Medulla oblongata (tissue), 1 donor: ENCODE results near the gene ALDH3B1.
A peak's percentile ranks its signal among the peaks of the same experiment; 100 is the strongest.
"Not testable (repeated sequence)": the region's sequence is repeated elsewhere in the genome, so short reads cannot be mapped to it uniquely, and the experiment has no call there.

Source experiments
- DNase-seq: peaks from one replicate; pipeline ENCODE4 v3.0.0-alpha.2; 2015; ENCODE audit errors: extremely low spot score

Gene ALDH3B1, protein sequence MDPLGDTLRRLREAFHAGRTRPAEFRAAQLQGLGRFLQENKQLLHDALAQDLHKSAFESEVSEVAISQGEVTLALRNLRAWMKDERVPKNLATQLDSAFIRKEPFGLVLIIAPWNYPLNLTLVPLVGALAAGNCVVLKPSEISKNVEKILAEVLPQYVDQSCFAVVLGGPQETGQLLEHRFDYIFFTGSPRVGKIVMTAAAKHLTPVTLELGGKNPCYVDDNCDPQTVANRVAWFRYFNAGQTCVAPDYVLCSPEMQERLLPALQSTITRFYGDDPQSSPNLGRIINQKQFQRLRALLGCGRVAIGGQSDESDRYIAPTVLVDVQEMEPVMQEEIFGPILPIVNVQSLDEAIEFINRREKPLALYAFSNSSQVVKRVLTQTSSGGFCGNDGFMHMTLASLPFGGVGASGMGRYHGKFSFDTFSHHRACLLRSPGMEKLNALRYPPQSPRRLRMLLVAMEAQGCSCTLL

DNA sequence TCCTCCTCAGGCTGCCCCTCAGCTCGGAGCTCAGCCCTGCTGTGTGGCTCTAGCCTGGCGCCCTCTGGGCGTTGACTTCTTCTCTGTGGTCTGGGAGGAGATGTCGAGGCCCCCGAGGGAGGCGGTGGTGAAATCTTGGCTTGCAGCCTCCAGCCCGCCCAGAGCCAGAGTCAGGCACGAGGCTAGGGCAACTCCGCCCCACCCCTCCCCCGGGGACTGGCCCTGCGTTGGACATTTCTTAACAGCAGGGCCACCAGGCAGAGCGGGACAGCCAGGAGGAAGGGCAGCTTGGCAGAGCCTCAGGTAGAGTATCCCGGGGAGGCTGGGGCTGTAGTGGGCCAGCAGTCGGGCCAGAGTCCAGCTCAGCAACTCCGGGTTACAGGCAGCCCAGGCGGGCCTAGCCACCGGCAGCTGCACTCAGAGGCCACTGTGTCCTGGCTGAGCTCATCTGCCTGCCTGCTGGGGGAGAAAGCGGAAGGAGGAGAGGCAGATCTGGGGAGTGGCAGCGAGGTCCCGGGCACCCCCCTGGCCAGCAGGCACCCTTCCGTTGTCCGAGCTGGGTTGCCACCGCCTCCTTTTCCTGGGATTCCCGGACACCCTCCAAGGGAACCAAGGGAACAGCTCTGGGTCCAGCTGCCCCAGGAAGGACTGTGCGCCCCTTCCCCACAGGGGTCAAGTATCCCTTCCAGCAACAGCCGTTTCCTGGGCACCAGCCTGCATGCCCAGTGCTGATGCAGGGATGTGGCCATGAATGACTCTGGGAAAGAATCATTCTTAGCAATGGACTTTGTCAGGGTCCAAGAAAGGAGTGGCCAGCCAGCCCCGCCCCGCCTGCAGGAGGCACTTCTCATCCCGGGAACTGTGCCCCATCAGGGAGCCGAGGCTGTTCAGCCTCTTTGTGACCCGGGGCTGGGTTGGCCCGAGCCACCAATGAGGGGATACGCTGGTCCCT, at the start of gene ALDH3B1:
TSS of gene ALDH3B1 (plus strand) at position 238 of the 952 bp plus-strand sequence. CDS start 4,971 bp downstream, outside the sequence.
- peak; percentile 88 for DNase-seq

- not testable (repeated sequence) for DNase-seq
Measured at GRCh38 chr11:67963217-67963616, 46.9 kb upstream of the ALDH3B1 start.

DNA sequence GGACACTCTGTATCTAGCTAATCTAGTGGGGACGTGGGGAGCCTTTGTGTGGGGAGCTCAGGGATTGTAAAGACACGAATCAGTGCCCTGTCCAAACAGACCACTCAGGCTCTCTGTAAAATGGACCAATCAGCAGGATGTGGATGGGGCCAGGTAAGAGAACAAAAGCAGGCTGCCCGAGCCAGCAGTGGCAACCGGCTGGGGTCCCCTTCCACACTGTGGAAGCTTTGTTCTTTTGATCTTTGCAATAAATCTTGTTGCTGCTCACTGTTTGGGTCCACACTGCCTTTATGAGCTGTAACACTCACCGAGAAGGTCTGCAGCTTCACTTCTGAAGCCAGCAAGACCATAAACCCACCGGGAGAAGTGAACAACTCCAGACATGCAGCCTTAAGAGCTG, 46.2 kb upstream of the ALDH3B1 start:
- not testable (repeated sequence) for DNase-seq

GRCh38 chr11:67964746-67965145, 45.4 kb upstream of the ALDH3B1 start:
- DNase-seq = not testable (repeated sequence)

- DNase-seq = not testable (repeated sequence)
Measured at GRCh38 chr11:67965830-67966348, 44.2 kb upstream of the ALDH3B1 start.

DNA sequence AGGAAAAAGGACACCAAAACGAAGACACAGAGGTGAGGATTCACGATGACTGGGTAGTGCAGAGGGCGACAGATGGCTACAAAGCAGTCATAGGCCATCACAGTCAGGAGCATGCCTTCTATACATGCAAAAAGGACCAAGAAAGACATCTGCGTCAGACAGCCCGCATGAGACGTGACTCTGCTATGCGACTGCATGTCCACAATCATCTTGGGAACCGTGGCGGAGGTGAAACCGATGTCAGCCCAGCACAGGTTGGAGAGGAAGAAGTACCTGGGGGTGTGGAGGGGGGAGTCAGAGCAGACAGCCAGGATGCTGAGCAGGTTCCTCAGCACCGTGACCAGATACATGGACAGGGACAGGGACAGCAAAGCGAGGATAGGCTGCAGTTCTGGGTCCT, 35.4 kb upstream of the ALDH3B1 start:
- not testable (repeated sequence) for DNase-seq

DNA sequence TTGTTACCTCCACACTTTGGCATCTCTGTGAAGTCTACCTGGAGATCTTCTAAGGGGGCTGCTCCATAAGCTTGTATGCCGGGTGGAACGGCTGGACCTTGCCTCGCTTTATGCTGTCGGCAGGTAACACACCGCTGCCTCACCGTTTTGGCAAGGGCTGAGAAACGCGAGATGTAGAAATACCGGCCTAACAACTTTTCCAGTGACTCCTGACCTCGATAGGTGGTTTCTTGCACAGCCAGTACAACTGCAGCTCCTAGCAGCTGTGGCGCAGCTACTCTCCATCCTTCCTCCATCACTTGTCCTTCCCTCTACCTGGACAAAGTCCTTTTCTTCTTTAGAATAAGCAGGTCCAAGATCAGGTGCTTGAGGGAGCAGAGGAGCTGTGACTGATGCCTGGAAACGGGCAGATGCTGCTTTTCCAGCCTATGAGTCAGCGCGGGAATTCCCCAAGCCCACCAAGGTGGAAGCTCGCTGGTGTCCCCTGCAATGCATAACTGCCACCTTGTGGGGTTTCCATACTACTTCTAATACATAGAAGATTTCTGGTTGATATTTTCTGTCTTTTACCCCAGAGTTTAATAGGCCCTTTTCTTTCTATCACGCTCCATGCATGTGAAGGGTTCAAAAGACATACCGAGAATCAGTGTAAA, 31.2 kb upstream of the ALDH3B1 start:
- not testable (repeated sequence) for DNase-seq

- not testable (repeated sequence) for DNase-seq
Measured at GRCh38 chr11:67981226-67981625, 28.9 kb upstream of the ALDH3B1 start.

DNA sequence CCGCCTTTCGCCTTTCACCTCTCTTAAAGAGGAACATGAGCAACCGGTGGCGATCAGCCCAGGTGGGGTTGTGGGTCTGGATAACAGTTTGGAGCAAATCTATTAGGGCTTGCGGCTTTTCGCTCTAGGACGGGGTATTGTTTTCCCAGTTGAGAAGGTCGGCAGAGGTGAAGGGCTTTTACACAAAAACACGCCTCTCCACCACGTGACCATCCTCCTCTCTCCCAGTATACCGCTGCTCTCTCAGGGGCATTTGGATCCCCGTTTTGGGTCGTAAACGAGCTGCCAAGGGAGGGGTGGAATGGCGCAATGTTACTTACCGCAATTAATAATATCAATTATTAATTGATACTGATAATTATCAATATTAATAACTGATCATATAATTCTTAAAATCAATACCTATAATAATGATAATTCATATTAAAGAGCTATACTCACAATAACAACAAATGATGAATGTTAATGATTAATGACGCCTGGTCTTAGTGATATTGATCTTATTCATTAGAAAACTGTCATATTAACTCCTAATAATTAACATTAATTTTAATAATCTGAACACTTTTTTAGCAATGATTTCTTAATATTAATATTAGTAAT, 27.8 kb upstream of the ALDH3B1 start:
- not testable (repeated sequence) for DNase-seq

DNA sequence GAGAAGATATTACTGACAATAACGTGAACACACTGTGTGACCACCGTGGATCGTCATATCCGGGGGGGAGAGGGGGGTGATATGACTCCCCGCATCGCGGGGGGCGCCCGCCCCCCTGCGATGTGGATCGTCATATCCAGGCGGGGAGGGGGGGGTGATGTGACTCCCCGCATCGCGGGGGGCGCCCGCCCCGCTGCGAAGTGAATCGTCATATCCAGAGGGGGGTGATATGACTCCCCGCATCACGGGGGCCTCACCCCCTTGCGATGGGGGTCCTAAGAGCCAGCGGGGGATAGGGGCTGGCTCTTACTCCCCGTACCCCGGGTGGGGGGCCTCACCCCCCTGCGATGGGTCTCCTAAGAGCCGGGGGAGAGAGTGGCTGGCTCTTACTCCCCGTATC, 26.2 kb upstream of the ALDH3B1 start:
- DNase-seq = no peak

DNA sequence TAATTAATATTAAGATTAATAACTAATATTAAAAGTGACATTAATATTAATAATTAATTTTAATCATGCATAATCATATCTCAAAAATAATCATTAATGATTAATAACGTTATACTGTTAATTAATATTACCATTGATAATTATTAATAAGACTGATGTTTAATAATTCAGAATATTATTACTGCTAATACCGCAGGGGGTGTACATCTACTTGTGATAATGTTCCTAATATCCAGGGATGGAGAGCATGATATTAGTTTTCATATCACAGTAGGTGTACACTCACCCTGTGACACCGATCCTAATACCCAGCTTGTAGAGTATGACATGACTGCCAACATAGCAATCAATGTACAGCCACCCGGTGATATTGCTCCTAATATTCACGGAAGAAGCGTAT, 24.8 kb upstream of the ALDH3B1 start:
- not testable (repeated sequence) for DNase-seq

DNA sequence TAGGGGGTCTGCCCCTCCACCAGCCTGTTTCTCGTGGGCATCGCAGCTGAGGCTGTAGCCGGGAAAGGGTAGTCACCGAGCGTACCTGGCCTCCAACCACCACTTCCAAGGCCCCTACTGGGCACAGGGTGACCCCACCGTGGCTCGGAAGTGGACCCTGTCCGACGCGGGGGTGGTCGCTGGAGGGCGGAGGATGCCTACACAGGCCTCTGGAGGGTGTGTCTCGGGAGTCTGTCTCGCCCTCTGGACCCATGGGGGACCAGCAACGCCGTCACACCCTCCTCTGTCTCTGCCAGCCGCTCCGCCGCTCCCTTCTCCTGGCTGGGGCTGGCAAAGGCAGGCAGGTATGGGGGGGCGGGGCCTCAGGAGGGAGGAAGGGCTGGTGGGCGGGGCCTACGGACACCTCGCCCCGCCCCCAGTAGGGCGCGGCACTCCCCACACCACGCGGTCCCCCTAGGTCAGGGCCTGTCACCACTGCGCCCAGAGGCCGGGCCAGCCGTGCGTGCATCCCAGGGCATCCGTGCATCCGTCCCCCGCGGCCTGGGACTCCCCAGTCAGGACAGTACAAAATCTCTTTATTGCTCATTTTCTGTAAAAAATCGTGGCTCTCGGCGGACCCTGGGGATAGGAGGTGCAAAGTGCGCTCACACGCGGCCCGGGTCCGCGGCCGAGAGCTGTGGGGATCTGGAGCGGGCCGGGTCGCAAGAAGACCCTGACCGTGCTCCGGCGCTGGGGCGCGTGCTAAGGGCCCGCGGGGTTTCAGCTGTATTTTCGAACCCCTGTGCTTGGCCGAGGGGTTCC, 19.4 kb upstream of the ALDH3B1 start:
- not testable (repeated sequence) for DNase-seq

DNA sequence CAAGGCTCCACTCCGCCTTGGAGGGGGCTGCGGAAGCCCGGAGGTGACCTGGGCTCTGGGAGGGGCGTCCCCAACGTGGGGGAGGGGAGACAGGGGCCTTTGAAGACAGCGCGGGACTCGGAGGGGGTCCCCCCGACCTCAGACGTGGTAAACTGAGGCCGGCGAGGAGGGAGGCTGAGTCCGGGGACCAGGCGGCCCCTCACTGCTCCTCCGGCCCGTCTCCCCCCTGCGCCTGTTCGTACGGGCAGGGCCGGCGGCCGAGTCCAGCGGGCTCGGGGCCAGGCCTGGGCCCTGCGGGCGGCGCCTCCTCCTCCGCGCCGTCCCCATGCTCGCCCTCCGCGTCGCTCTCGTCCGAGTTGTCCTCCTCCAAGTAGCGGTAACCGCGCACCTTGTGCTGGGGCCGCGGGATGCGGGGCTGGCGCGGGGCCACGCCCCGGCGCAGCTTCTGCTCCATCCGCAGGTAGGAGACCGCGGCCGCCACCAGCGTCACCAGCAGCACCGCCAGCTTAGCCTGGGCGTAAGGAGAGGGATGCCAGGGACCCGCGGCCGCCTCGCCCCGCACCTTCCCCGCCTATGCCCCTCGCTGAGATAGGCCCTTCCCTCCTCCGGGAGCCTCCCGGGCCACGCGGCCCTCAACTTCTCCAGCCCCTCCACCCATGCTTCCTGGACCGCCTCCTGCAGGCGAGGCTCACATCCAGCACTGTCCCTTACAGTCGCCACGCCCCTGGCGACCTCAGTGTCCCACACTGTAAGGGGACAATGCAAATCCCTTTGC, 18.6 kb upstream of the ALDH3B1 start:
- not testable (repeated sequence) for DNase-seq

DNA sequence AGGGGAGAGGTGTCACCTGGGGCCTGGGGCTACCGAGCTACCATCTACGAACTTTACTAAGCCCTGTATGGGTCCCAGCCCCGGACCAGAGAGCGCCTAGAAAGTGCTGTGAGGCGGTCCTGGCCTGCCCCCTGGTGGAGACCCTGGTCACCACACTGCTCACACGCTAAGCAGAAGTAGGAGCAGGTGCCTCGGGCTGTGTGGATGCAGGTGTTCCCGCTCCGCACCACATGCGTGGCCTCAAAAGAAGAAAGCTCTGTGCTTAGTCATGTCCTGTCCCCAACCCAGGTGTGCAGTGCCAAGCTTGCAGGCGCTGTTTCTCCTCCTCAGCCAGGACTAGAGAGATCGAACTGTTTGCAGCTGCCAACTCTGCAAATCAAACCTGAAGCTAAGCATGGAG, 16.3 kb upstream of the ALDH3B1 start:
- DNase-seq = not testable (repeated sequence)

GRCh38 chr11:67994387-67994786, 15.7 kb upstream of the ALDH3B1 start:
- DNase-seq = not testable (repeated sequence)

DNA sequence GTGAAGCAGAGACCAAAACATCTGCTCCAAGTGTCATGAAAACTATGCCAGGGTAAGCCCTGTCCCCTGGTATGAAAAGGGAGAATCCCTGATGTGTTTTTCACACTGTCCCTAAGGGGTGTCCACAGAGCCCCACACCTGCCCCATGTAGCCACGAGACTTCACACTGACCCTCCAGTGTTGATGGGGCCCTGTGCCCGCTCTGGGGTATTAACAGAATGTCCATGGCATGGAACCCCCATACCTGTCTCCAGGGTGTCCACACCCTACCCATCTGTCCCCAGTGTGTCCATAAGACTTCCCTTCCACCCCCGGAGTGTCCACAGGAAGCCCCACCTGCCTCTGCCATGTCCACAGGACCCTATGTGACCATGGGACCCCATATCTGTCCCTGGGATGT, 15.0 kb upstream of the ALDH3B1 start:
- DNase-seq = not testable (repeated sequence)

DNA sequence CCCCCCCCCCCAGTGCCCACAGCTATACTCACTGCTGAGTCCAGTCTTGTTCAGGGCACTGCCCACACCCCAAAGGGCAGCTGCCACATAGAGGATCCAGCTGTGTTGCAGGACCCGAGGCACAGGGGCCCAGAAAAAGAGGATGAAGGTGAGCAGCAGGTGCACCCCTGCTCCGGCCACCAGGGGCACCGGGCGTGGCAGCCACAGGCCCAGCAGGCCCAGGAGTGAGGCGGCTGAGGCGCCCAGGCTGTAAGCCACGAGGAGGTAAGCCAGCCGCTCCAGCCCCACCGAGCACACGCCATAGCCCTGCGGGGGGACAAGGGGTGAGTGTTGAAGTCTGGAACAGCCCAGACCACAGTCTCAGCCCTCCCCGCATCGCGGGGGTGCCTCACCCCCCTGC, 14.5 kb upstream of the ALDH3B1 start:
- DNase-seq = not testable (repeated sequence)

- no peak for DNase-seq
Measured at GRCh38 chr11:67996051-67996450, 14.1 kb upstream of the ALDH3B1 start.
